Measurements from ENCODE around the gene PRODH2.

The PRODH2 gene

GRCh38 chr19:35812220-35813042 is at the start of gene PRODH2:
TSS of gene PRODH2 (minus strand) at chr19:35812845. CDS start at chr19:35812805, 40 bp downstream.
- DNase-seq (ENCODE audit: low spot score) = no peak
- in situ Hi-C loops (cut with MboI; ENCODE audit: low pct_unique_long_range_greater_than_20kb, low sequenced_read_pairs, unreplicated experiment) = no loop called here
- no peak for TF ChIP-seq CTCF (IDR thresholded peaks at IDR 0.05; ENCODE audit: extremely low read depth, insufficient read depth, missing control alignments)

DNA sequence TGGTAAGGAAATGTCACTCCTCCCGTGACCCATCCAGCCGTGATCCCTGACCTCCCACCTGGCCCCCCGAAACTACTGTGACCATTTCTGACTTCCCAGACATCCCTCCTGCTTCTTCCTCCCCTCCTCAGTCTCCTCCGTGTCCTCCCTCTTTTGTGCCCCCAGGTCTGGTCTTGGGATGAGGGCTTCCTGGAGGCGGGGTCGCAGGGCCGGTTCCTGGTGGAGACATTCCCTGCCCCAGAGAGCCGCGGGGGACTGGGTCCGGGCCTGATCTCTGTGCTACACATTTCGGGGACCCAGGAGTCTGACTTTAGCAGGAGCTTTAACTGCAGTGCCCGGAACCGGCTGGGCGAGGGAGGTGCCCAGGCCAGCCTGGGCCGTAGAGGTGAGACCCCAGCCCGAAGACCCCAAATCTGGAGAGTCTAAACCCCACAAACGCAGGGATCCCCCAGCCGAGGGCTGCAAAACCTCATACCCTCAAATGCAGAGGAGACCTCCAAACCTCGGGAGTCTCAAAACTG is 49.1 kb upstream of the PRODH2 start:
- in situ Hi-C loops (cut with MboI; ENCODE audit: low pct_unique_long_range_greater_than_20kb, low sequenced_read_pairs, unreplicated experiment) = no loop called here
- TF ChIP-seq CTCF (IDR thresholded peaks at IDR 0.05; ENCODE audit: extremely low read depth, insufficient read depth, missing control alignments) = no peak

DNA sequence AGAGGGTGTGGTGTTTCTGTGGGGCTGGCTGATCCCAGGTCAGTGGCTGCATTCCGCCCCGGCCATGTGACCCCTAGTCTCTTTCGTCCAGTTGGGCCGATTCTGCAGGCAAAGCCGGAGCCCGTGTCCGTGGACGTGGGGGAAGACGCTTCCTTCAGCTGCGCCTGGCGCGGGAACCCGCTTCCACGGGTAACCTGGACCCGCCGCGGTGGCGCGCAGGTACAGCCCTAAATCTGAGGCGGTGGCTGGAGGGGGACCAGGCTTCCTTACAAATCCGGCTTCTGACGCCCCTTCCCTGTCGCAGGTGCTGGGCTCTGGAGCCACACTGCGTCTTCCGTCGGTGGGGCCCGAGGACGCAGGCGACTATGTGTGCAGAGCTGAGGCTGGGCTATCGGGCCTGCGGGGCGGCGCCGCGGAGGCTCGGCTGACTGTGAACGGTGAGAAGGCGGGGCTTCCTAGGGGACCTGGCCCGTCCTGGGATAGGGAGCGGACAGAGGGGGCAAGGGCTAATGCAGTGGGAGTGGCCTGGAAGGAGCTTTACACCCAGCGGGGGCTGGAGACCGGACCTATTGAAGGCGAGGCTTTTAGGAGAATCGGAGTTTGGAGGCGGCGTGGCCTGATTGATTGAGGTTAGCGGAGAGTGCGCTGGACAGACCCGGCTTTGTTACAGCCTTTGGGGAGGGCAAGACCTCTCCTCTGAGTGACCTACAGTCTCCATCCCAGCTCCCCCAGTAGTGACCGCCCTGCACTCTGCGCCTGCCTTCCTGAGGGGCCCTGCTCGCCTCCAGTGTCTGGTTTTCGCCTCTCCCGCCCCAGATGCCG is 48.4 kb upstream of the PRODH2 start:
- in situ Hi-C loops (cut with MboI; ENCODE audit: low pct_unique_long_range_greater_than_20kb, low sequenced_read_pairs, unreplicated experiment) = no loop called here
- DNase-seq (ENCODE audit: low spot score) = no peak
- TF ChIP-seq CTCF (IDR thresholded peaks at IDR 0.05; ENCODE audit: extremely low read depth, insufficient read depth, missing control alignments) = no peak

More for the DNA sequence above, 49.1 kb upstream of the PRODH2 start:
- DNase-seq (ENCODE audit: low spot score) = no peak

GRCh38 chr19:35860436-35860817 is 47.8 kb upstream of the PRODH2 start:
- TF ChIP-seq CTCF (IDR thresholded peaks at IDR 0.05; ENCODE audit: extremely low read depth, insufficient read depth, missing control alignments) = no peak
- DNase-seq (ENCODE audit: low spot score) = no peak
- in situ Hi-C loops (cut with MboI; ENCODE audit: low pct_unique_long_range_greater_than_20kb, low sequenced_read_pairs, unreplicated experiment) = no loop called here

DNA sequence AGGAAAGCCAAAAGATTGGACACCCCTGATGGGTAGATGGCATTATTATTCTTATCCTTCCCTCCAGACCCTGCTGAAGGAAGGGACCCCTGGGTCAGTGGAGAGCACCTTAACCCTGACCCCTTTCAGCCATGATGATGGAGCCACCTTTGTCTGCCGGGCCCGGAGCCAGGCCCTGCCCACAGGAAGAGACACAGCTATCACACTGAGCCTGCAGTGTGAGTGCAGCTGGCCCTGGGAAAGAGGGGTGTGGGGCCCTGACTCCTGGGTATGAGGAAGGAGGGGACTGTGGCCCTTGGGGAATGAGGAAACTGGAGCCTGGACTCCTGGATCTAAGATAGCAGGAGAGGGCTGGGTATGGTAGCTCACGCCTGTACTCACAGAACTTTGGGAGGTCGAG is 46.8 kb upstream of the PRODH2 start:
- in situ Hi-C loops (cut with MboI; ENCODE audit: low pct_unique_long_range_greater_than_20kb, low sequenced_read_pairs, unreplicated experiment) = no loop called here
- TF ChIP-seq CTCF (IDR thresholded peaks at IDR 0.05; ENCODE audit: extremely low read depth, insufficient read depth, missing control alignments) = no peak

GRCh38 chr19:35858311-35858710 is 45.7 kb upstream of the PRODH2 start:
- in situ Hi-C loops (cut with MboI; ENCODE audit: low pct_unique_long_range_greater_than_20kb, low sequenced_read_pairs, unreplicated experiment) = no loop called here
- DNase-seq (ENCODE audit: low spot score) = no peak
- TF ChIP-seq CTCF (IDR thresholded peaks at IDR 0.05; ENCODE audit: extremely low read depth, insufficient read depth, missing control alignments) = no peak

More for the DNA sequence above, 46.8 kb upstream of the PRODH2 start:
- no peak for DNase-seq (ENCODE audit: low spot score)

Data from GM13977 (cell line).